ENCODE results near the gene SPDYE3.
"Not testable (repeated sequence)": the region's sequence is repeated elsewhere in the genome, so short reads cannot be mapped to it uniquely, and the experiment has no call there.

Gene SPDYE3

DNA sequence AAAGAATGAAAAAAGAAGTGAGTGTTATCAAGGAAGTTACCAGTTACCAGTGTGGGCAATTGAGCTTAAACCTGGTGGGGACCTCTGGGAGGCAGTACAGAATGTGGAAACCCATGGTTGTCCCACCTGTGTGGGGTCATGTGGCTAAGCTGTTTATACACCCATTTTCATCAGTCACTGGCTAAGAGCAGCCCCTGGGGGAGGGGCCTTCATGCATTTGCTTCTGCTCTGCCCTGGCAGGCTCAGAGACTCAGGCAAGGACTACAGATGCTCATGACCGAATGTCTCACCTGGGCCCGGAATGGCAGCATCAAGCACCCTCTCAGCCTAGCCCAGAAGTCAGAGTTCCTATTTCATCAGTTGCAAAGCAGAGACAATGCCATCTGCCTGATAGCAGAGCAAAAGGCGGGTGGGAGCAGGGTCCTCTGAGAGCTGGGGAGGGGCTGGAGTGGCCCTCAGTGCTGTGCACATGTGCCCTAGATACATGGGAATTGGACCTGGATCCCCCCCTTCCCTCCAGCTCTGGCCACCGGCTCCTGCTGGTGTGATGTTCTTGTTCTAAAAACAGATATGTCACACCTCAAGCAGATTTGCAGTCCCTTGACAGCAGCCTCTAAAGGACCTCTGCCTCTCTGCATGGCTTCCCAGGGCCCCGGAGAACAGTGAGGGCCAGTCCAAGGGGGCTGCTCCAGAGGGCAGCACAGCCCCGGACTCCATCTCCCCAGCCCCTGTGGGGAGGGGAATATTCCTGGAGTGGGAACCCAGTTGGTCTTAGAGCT is 20.1 kb upstream of the SPDYE3 start:
- H3K4me3 ChIP-seq (ENCODE audit: low read length); H3K27me3 ChIP-seq (ENCODE audit: control insufficient read depth, low read length); H3K27ac ChIP-seq (ENCODE audit: low read depth, low read length); H3K4me2 ChIP-seq (ENCODE audit: low read length); H3K9me3 ChIP-seq (ENCODE audit: control insufficient read depth, insufficient read depth, low read length); H3F3A ChIP-seq (ENCODE audit: control insufficient read depth, insufficient read depth); H3K9me2 ChIP-seq (replicated peaks; ENCODE audit: control insufficient read depth, low read length); H3K4me1 ChIP-seq (ENCODE audit: control insufficient read depth, low read length); H4K20me1 ChIP-seq (ENCODE audit: control insufficient read depth, insufficient read depth, low read depth, low read length); H3K79me2 ChIP-seq (ENCODE audit: control insufficient read depth, low read length); H3K36me3 ChIP-seq (ENCODE audit: control insufficient read depth, low read length): not testable (repeated sequence)

DNA sequence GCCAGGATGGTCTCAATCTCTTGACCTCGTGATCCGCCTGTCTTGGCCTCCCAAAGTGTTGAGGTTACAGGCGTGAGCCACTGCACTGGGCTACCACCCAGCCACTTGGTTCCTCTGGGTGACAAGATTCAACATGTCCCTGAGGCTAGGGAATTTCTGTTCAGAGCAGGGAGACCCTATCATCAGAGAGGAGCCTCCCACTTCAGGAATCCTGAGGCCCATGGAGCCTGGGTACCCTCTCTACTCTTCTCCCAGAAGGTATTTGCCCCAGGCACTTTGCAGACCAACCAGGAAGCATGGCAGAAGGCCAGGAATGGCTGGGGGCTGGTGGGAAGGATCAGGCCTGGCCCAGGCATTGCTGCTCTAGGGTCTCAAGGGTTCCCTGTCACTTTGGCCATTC is 19.2 kb upstream of the SPDYE3 start:
- H3K9me2 ChIP-seq (replicated peaks; ENCODE audit: control insufficient read depth, low read length); H3K9me3 ChIP-seq (ENCODE audit: control insufficient read depth, insufficient read depth, low read length); H3K4me1 ChIP-seq (ENCODE audit: control insufficient read depth, low read length); H4K20me1 ChIP-seq (ENCODE audit: control insufficient read depth, insufficient read depth, low read depth, low read length); H3K79me2 ChIP-seq (ENCODE audit: control insufficient read depth, low read length); H3F3A ChIP-seq (ENCODE audit: control insufficient read depth, insufficient read depth); H3K4me3 ChIP-seq (ENCODE audit: low read length); H3K27ac ChIP-seq (ENCODE audit: low read depth, low read length); H3K36me3 ChIP-seq (ENCODE audit: control insufficient read depth, low read length); H3K27me3 ChIP-seq (ENCODE audit: control insufficient read depth, low read length); H3K4me2 ChIP-seq (ENCODE audit: low read length): not testable (repeated sequence)

DNA sequence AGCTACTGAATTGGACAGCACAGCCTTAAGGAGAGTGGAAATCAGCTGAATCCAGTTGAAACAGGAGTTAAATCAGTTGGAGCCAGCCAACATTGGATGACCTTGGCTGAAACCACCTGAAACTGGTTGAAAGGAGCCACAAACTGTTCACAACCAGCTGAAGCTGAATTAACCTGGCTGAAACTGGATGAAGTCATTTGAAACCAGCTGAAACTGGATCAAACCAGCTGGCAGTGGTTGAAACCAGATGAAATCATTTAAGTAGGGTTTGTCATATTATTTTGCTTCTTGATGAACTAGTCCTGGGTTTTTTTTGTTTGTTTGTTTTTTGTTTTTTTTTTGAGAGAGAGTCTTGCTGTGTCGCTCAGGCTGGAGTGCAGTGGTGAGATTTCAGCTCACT is 15.3 kb upstream of the SPDYE3 start:
- H3K27ac ChIP-seq (ENCODE audit: low read depth, low read length); H3K9me2 ChIP-seq (replicated peaks; ENCODE audit: control insufficient read depth, low read length); H3K9me3 ChIP-seq (ENCODE audit: control insufficient read depth, insufficient read depth, low read length); H3F3A ChIP-seq (ENCODE audit: control insufficient read depth, insufficient read depth); H3K4me3 ChIP-seq (ENCODE audit: low read length); H3K36me3 ChIP-seq (ENCODE audit: control insufficient read depth, low read length); H3K4me1 ChIP-seq (ENCODE audit: control insufficient read depth, low read length); H3K4me2 ChIP-seq (ENCODE audit: low read length); H3K27me3 ChIP-seq (ENCODE audit: control insufficient read depth, low read length); H4K20me1 ChIP-seq (ENCODE audit: control insufficient read depth, insufficient read depth, low read depth, low read length); H3K79me2 ChIP-seq (ENCODE audit: control insufficient read depth, low read length): not testable (repeated sequence)

DNA sequence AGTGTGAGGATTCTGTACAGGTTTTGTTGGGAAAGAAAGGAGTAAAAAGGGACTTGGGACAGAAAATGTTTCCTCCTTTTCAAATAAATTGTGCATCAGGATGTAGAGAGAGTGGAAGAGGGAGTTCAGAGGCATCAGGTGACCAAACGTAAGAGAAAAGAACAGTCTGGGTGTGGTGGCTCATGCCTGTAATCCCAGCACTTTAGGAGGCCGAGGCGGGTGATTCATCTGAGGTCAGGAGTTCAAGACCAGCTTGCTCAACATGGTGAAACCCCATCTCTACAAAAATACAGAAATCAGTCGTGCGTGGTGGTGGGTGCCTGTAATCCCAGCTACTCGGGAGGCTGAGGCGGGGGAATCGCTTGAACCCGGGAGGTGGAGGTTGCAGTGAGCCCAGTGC is 12.2 kb upstream of the SPDYE3 start:
- not testable (repeated sequence) for H3K4me2 ChIP-seq (ENCODE audit: low read length); H3F3A ChIP-seq (ENCODE audit: control insufficient read depth, insufficient read depth); H3K36me3 ChIP-seq (ENCODE audit: control insufficient read depth, low read length); H3K27ac ChIP-seq (ENCODE audit: low read depth, low read length); H3K9me2 ChIP-seq (replicated peaks; ENCODE audit: control insufficient read depth, low read length); H3K79me2 ChIP-seq (ENCODE audit: control insufficient read depth, low read length); H3K9me3 ChIP-seq (ENCODE audit: control insufficient read depth, insufficient read depth, low read length); H3K27me3 ChIP-seq (ENCODE audit: control insufficient read depth, low read length); H3K4me1 ChIP-seq (ENCODE audit: control insufficient read depth, low read length); H4K20me1 ChIP-seq (ENCODE audit: control insufficient read depth, insufficient read depth, low read depth, low read length); H3K4me3 ChIP-seq (ENCODE audit: low read length)

DNA sequence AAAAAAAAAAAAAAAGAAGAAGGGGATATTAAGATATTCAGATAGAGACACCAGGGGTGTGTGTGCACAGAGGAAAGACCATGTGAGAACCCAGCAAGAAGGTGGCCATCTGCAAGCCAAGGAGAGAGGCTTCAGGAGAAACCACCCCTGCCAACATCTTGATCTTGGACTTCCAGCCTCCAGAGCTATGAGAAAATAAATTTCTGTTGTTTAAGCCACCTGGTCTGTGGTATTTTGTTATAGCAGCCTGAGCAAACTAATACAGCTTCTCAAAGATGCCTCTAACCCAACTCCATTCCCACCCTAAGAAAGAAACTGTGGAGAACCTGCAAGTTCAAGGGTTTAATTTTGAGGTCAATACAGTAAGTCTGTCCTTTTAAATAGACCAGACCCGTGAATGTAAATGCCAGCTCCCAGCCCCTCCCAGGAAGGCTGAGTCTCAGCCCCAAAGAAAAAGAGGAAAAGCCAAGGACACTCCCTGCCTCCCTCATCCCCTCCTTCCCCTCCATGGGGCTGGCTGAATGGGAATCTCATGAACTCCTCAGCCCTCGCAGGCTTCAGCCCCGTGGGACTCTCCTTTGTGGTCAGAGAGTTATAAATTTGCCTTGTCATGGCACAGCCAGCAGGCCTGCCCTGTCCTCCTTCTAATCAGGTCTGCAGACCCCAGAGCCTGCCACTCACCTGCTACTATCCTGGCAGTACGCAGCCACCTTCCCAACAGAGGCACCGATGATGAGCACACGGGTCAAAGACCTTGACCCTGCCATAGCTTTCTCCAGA is 9.5 kb upstream of the SPDYE3 start:
- H3K4me3 ChIP-seq (ENCODE audit: low read length); H3K9me2 ChIP-seq (replicated peaks; ENCODE audit: control insufficient read depth, low read length); H3K4me1 ChIP-seq (ENCODE audit: control insufficient read depth, low read length); H3K79me2 ChIP-seq (ENCODE audit: control insufficient read depth, low read length); H3K27ac ChIP-seq (ENCODE audit: low read depth, low read length); H3K9me3 ChIP-seq (ENCODE audit: control insufficient read depth, insufficient read depth, low read length); H3K4me2 ChIP-seq (ENCODE audit: low read length); H3F3A ChIP-seq (ENCODE audit: control insufficient read depth, insufficient read depth); H3K36me3 ChIP-seq (ENCODE audit: control insufficient read depth, low read length); H3K27me3 ChIP-seq (ENCODE audit: control insufficient read depth, low read length); H4K20me1 ChIP-seq (ENCODE audit: control insufficient read depth, insufficient read depth, low read depth, low read length): not testable (repeated sequence)

DNA sequence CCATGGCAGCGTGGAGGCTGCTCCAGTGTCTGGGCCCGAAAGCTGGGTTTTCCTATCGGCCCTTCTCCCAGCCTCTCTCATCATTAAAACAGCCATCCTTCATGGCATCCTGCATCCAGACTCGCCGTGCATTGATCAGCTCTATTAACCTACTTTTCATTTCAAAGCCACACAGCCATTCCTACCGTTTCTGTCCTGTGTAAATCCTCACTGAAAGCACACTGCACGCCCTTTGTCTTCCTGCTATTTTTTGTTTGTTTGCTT is 8.9 kb upstream of the SPDYE3 start:
- not testable (repeated sequence) for H3K9me2 ChIP-seq (replicated peaks; ENCODE audit: control insufficient read depth, low read length); H3K9me3 ChIP-seq (ENCODE audit: control insufficient read depth, insufficient read depth, low read length); H3K27me3 ChIP-seq (ENCODE audit: control insufficient read depth, low read length); H3K27ac ChIP-seq (ENCODE audit: low read depth, low read length); H4K20me1 ChIP-seq (ENCODE audit: control insufficient read depth, insufficient read depth, low read depth, low read length); H3K79me2 ChIP-seq (ENCODE audit: control insufficient read depth, low read length); H3K36me3 ChIP-seq (ENCODE audit: control insufficient read depth, low read length); H3F3A ChIP-seq (ENCODE audit: control insufficient read depth, insufficient read depth); H3K4me3 ChIP-seq (ENCODE audit: low read length); H3K4me1 ChIP-seq (ENCODE audit: control insufficient read depth, low read length); H3K4me2 ChIP-seq (ENCODE audit: low read length)

DNA sequence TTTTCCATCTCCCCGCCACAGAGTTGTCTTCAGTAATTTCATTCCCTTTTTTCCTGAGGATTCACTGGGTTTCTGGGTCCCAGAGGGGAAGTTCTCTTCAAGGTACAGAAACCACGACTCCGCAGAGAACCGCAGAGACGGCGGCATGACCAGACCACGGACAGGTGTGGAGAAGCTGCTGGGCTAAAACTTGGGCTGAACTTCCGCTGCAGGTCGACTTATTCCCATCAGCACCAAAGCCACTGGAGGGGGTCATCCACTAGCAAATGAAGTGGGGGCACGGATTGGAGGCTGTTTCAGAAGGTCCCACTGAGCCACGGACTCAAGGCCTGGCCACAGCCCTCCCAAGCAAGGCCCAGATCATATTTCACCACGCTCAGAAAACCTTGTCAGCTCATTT is 3.0 kb upstream of the SPDYE3 start:
- not testable (repeated sequence) for H3K4me1 ChIP-seq (ENCODE audit: control insufficient read depth, low read length); H3K4me2 ChIP-seq (ENCODE audit: low read length)

DNA sequence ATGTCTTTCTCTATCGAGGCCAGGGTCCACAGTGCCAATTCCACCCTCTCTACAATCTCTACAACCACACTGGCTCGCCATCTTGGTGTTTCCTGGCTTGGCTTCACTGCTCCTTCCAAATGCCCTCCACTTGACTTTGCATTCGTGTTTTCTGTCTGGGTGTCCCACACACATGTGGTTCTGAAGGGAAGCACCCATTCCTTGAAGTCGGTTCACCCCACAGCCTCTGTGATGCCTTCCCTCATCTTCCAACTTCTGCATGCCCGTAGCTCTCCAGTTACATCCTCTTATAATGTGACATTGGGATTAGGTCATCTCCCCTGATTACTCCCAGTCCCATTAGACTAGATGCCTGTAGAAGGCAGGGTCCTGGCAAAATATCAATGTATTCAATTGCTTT is 10.8 kb downstream of the SPDYE3 start:
- not testable (repeated sequence) for H3K27me3 ChIP-seq (ENCODE audit: control insufficient read depth, low read length); H3K36me3 ChIP-seq (ENCODE audit: control insufficient read depth, low read length); H3K9me3 ChIP-seq (ENCODE audit: control insufficient read depth, insufficient read depth, low read length); H3K4me3 ChIP-seq (ENCODE audit: low read length); H3K9me2 ChIP-seq (replicated peaks; ENCODE audit: control insufficient read depth, low read length); H3K79me2 ChIP-seq (ENCODE audit: control insufficient read depth, low read length)
- Histone ChIP-seq H3F3A (ENCODE audit: control insufficient read depth, insufficient read depth) (peaks cover 15% of the 10 kb centered on the region), H3K27ac (ENCODE audit: low read depth, low read length) (0 out of 2 replicates have a peak overlapping the region, but pooled peaks have one; percentile 30), H3K4me1 (ENCODE audit: control insufficient read depth, low read length) (peaks cover 15% of the 10 kb centered on the region), H4K20me1 (ENCODE audit: control insufficient read depth, insufficient read depth, low read depth, low read length) (peaks cover 12% of the 10 kb centered on the region), H3K4me2 (ENCODE audit: low read length) (peak overlapping the region; percentile 40)

More for the DNA sequence above, 3.0 kb upstream of the SPDYE3 start:
- H3K79me2 ChIP-seq (ENCODE audit: control insufficient read depth, low read length); H3K36me3 ChIP-seq (ENCODE audit: control insufficient read depth, low read length); H3K27me3 ChIP-seq (ENCODE audit: control insufficient read depth, low read length); H3K4me3 ChIP-seq (ENCODE audit: low read length); H4K20me1 ChIP-seq (ENCODE audit: control insufficient read depth, insufficient read depth, low read depth, low read length); H3K9me2 ChIP-seq (replicated peaks; ENCODE audit: control insufficient read depth, low read length); H3K9me3 ChIP-seq (ENCODE audit: control insufficient read depth, insufficient read depth, low read length); H3F3A ChIP-seq (ENCODE audit: control insufficient read depth, insufficient read depth); H3K27ac ChIP-seq (ENCODE audit: low read depth, low read length): not testable (repeated sequence)

Measured in DOHH2 (cell line).